ENCODE data around the gene CCER1.

Gene CCER1

GRCh38 chr12:90965204-90965603 is 10.2 kb upstream of the CCER1 start:
- no peak for DNase-seq (ENCODE audit: low read depth)

GRCh38 chr12:90964616-90965015 is 9.6 kb upstream of the CCER1 start:
- DNase-seq (ENCODE audit: low read depth), result no peak

GRCh38 chr12:90963946-90964345 is 9.0 kb upstream of the CCER1 start:
- DNase-seq (ENCODE audit: low read depth), result no peak

GRCh38 chr12:90961154-90961553 is 6.2 kb upstream of the CCER1 start:
- no peak for DNase-seq (ENCODE audit: low read depth)

GRCh38 chr12:90959538-90960139 is 4.7 kb upstream of the CCER1 start:
- DNase-seq (ENCODE audit: low read depth), result no peak

GRCh38 chr12:90959032-90959431 is 4.1 kb upstream of the CCER1 start:
- no peak for DNase-seq (ENCODE audit: low read depth)

GRCh38 chr12:90958347-90958746 is 3.4 kb upstream of the CCER1 start:
- DNase-seq (ENCODE audit: low read depth), result no peak

GRCh38 chr12:90954428-90954827 is 548 bp downstream of the CCER1 start:
- DNase-seq (ENCODE audit: low read depth), result no peak

- DNase-seq (ENCODE audit: low read depth), result no peak
Observed at GRCh38 chr12:90953956-90954421, 987 bp downstream of the CCER1 start.

GRCh38 chr12:90951432-90952105 is 3.4 kb downstream of the CCER1 start:
- no peak for DNase-seq (ENCODE audit: low read depth)

GRCh38 chr12:90947869-90948268 is 7.1 kb downstream of the CCER1 start:
- DNase-seq (ENCODE audit: low read depth), result no peak

GRCh38 chr12:90945070-90945649 is 9.8 kb downstream of the CCER1 start:
- DNase-seq (ENCODE audit: low read depth), result no peak

GRCh38 chr12:90943255-90943654 is 11.7 kb downstream of the CCER1 start:
- DNase-seq (ENCODE audit: low read depth), result no peak

GRCh38 chr12:90940872-90941499 is 14.0 kb downstream of the CCER1 start:
- DNase-seq (ENCODE audit: low read depth), result no peak

GRCh38 chr12:90939382-90939781 is 15.6 kb downstream of the CCER1 start:
- no peak for DNase-seq (ENCODE audit: low read depth)

- no peak for DNase-seq (ENCODE audit: low read depth)
Observed at GRCh38 chr12:90938451-90938850, 16.5 kb downstream of the CCER1 start.

GRCh38 chr12:90937651-90938050 is 17.3 kb downstream of the CCER1 start:
- no peak for DNase-seq (ENCODE audit: low read depth)

GRCh38 chr12:90936230-90937005 is 18.6 kb downstream of the CCER1 start:
- no peak for DNase-seq (ENCODE audit: low read depth)

GRCh38 chr12:90925562-90925961 is 29.4 kb downstream of the CCER1 start:
- DNase-seq (ENCODE audit: low read depth), result no peak

GRCh38 chr12:90924406-90924805 is 30.6 kb downstream of the CCER1 start:
- DNase-seq (ENCODE audit: low read depth), result no peak

- DNase-seq (ENCODE audit: low read depth), result no peak
Observed at GRCh38 chr12:90922145-90922627, 32.8 kb downstream of the CCER1 start.

- no peak for DNase-seq (ENCODE audit: low read depth)
Observed at GRCh38 chr12:90921536-90921935, 33.4 kb downstream of the CCER1 start.

Data from T follicular helper cell (primary cell).